PFSK-1 (cell line): ENCODE data around the gene ITGA11.

ENCODE experiments used
- FOXP2 ChIP-seq: optimal IDR thresholded peaks from 2 replicates; pipeline ENCODE3; 2011; ENCODE audit warnings: borderline replicate concordance, control low read depth, inconsistent platforms; ENCODE audit not compliant: insufficient read depth; ENCODE audit errors: extremely low read length, extremely low read depth
- POLR2AphosphoS5 ChIP-seq: IDR thresholded peaks from 2 replicates; pipeline ENCODE4 v1.6.1; 2012; ENCODE audit warnings: low read depth, mild to moderate bottlenecking, control low read depth, low read length, moderate library complexity
- SIN3A ChIP-seq: IDR thresholded peaks from 2 replicates; pipeline ENCODE4 v1.6.1; 2012; ENCODE audit warnings: mild to moderate bottlenecking, low read length, moderate library complexity, borderline replicate concordance; ENCODE audit not compliant: insufficient read depth
- TAF1 ChIP-seq: IDR thresholded peaks from 2 replicates; pipeline ENCODE4 v1.6.1; 2012; ENCODE audit warnings: low read length, control low read depth, borderline replicate concordance; ENCODE audit not compliant: insufficient read depth
- TF ChIP-seq, protein P1 (sequence below), 2 experiments: IDR thresholded peaks; 2 replicates each; pipeline versions ENCODE4 v1.6.1 to v1.8.0; 2011 to 2012; ENCODE audit warnings: low read depth in 2 of 2, low read length in 2 of 2, control low read depth in 1 of 2, inconsistent platforms in 1 of 2, mild to moderate bottlenecking in 1 of 2, moderate library complexity in 1 of 2; ENCODE audit not compliant: insufficient read depth in 1 of 2

The ITGA11 gene

DNA sequence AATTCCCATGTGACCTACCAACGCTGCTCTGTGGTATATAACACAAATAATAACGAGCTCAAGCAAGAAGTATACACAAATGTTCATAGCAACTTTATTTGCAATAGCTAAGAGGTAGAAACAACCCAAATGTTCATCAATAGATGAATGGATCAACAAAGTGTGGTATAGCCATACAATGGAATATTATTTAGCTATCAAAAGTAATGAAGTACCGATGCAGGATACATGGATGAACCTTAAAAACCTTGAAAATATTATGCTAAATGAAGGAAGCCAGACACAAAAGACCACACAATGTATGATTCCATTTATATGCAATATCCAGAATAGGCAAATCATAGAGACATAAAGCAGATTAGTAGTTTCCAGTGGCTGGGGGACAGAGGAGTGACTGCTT, 170.0 kb downstream of the ITGA11 start:
- TF ChIP-seq POLR2AphosphoS5 (no peak), TAF1 (no peak), FOXP2 (no peak), SIN3A (no peak)
- TF ChIP-seq, protein P1, sequence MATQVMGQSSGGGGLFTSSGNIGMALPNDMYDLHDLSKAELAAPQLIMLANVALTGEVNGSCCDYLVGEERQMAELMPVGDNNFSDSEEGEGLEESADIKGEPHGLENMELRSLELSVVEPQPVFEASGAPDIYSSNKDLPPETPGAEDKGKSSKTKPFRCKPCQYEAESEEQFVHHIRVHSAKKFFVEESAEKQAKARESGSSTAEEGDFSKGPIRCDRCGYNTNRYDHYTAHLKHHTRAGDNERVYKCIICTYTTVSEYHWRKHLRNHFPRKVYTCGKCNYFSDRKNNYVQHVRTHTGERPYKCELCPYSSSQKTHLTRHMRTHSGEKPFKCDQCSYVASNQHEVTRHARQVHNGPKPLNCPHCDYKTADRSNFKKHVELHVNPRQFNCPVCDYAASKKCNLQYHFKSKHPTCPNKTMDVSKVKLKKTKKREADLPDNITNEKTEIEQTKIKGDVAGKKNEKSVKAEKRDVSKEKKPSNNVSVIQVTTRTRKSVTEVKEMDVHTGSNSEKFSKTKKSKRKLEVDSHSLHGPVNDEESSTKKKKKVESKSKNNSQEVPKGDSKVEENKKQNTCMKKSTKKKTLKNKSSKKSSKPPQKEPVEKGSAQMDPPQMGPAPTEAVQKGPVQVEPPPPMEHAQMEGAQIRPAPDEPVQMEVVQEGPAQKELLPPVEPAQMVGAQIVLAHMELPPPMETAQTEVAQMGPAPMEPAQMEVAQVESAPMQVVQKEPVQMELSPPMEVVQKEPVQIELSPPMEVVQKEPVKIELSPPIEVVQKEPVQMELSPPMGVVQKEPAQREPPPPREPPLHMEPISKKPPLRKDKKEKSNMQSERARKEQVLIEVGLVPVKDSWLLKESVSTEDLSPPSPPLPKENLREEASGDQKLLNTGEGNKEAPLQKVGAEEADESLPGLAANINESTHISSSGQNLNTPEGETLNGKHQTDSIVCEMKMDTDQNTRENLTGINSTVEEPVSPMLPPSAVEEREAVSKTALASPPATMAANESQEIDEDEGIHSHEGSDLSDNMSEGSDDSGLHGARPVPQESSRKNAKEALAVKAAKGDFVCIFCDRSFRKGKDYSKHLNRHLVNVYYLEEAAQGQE (IDR thresholded peaks at IDR 0.05; ENCODE audit: insufficient read depth in 1 of 2, low read depth in 2 of 2, low read length in 2 of 2): no peak

DNA sequence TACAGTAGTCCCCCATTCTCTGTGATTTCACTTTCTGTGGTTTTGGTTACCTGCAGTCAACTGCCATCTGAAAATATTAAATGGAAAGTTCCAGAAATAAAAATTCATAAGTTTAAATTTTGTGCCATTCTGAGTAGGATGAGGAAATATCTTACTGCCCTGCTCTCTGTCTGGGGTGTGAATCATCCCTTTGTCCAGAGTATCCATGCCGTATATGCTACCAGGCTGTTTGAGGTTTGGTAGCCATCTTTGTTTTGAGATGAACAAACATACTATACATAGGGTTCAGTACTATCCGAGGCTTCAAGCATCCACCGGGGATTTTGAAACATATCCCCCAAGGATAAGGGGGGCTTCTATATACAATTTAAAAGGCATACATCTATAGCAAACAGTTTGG, 170.7 kb downstream of the ITGA11 start:
- TF ChIP-seq SIN3A: no peak
- no peak for TF ChIP-seq TAF1
- no peak for TF ChIP-seq POLR2AphosphoS5
- TF ChIP-seq FOXP2: no peak
- TF ChIP-seq, protein P1 (IDR thresholded peaks at IDR 0.05; ENCODE audit: insufficient read depth in 1 of 2, low read depth in 2 of 2, low read length in 2 of 2): no peak

DNA sequence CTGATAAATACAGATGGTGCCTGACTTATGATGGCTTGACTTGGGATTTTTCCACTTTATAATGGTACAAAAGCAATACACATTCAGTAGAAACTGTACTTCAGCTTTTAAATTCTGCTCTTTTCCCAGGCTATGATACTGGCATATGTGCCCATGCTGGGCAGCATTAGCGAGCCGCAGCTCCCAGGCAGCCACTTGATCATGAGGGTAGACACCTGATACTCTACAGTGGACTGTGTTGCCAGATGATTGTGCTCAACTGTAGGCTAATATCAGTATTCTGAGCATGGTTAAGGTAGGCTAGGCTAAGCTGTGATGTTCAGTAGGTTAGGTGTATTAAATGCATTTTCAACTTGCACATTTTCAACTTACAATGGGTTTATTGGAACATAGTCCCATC, 172.1 kb downstream of the ITGA11 start:
- TF ChIP-seq POLR2AphosphoS5 (no peak), SIN3A (no peak), TAF1 (no peak), FOXP2 (no peak)
- TF ChIP-seq, protein P1 (IDR thresholded peaks at IDR 0.05; ENCODE audit: insufficient read depth in 1 of 2, low read depth in 2 of 2, low read length in 2 of 2): no peak

GRCh38 chr15:68258692-68259091, 173.3 kb downstream of the ITGA11 start:
- TF ChIP-seq, protein P1 (IDR thresholded peaks at IDR 0.05; ENCODE audit: insufficient read depth in 1 of 2, low read depth in 2 of 2, low read length in 2 of 2): no peak
- TF ChIP-seq TAF1 (no peak), SIN3A (no peak), POLR2AphosphoS5 (no peak)

DNA sequence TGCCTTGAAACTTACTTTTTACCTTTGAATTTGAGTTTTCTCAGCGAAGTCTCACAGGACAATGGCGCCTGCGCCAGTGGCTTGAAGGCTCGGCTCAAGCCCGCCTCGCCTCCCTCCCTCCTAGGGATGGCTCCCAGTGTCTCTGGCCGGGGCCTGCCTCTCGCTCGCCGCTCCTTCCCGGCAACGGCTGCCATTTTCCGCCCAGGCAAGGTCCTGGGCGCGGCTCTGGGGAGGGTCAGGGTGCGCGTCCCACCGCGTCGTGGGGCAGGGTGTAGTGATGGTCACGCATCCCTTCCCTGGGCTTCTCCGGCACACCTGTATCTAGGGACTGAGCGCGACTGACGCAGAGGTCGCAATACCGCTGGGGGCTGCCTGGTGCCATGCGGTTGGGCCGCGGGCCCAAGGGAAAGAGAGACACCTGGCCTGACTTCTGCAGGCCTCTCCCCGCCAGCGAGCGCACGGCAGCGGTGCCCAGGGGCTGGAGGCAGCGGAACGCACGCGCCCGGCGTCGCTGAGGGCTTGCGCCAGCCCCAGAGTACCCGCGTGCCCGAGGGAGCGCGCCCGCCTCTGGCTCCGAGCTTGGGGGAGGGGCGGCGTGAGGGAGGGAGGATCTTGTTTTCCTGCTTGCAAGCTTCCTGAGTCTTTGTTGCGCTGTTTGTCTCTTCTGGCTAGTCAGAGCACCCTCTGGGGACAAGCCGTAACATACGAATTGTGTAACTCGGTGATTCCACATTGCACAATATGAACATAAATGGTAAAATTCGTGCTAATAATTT, 175.1 kb downstream of the ITGA11 start:
- TF ChIP-seq POLR2AphosphoS5 (no peak), FOXP2 (no peak), SIN3A (no peak), TAF1 (no peak)
- TF ChIP-seq, protein P1 (IDR thresholded peaks at IDR 0.05; ENCODE audit: insufficient read depth in 1 of 2, low read depth in 2 of 2, low read length in 2 of 2): no peak
